ENCODE results near the gene TTC7B.
A peak's percentile ranks its signal among the peaks of the same experiment; 100 is the strongest.

The TTC7B gene

DNA sequence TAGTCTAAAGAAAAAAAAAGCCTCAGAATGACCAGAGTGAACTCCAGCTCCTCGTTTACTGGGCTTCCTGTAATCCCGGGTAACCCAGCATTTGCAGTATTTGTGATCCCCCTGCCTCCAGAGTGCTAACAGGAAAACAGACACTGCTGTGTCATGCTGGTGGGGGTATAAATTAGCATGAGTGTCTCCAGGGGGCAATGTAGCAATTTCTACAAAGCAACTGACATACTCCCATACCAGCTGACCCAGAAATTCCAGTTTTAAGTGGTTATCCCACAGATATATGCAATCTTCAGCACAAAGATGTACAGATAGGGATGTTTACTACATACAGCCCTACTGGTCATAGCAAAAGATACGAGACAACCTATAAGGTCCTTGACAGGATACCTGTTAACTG is 18.8 kb downstream of the TTC7B start:
- H3K79me1 ChIP-seq (ENCODE audit: low read length) = peaks cover 20% of the 10 kb centered on the region
- H2AFZ ChIP-seq (ENCODE audit: insufficient read depth, low read length, poor library complexity) = peak overlapping the region; percentile 48
- DNase-seq = peak; percentile 82 to 96
- peaks cover 25 to 30% of the 10 kb centered on the region in 2 experiments for H3K4me1 ChIP-seq (ENCODE audit: control insufficient read depth in 1 of 2, insufficient read depth in 2 of 2, low read length in 2 of 2)
- H2BK5ac ChIP-seq (ENCODE audit: low read depth, low read length, poor library complexity) = peak overlapping the region; percentile 75
- peaks cover 2% of the 10 kb centered on the region for H3K9me3 ChIP-seq (ENCODE audit: insufficient read depth, low read depth, low read length)
- H2AK5ac ChIP-seq (ENCODE audit: low read length) = no peak overlapping the region
- peaks cover 0 to 2% of the 10 kb centered on the region in 2 experiments for H3K36me3 ChIP-seq (ENCODE audit: control insufficient read depth in 1 of 2, insufficient read depth in 2 of 2, low read length in 2 of 2)
- H2BK12ac ChIP-seq (ENCODE audit: low read length) = no peak overlapping the region
- peak overlapping the region; percentile 27 for H4K8ac ChIP-seq (ENCODE audit: low read depth, low read length)
- no peak overlapping the region for H3K9ac ChIP-seq (ENCODE audit: low read length)
- peak overlapping the region; percentile 3 for H3K4me2 ChIP-seq (ENCODE audit: low read length)
- H3K27me3 ChIP-seq (ENCODE audit: insufficient read depth, low read length) = no peaks in the 10 kb centered on the region
- no CpG with 5 or more reads among the region's 3 CpGs for WGBS (ENCODE audit: extremely low coverage, insufficient coverage, insufficient read length)
- H4K12ac ChIP-seq (ENCODE audit: low read depth, low read length) = no peak overlapping the region
- peak overlapping the region; percentile 76 for H3K27ac ChIP-seq (ENCODE audit: low read depth, low read length)
- no peak overlapping the region for H3K4me3 ChIP-seq (ENCODE audit: low read depth, low read length)
- H3K79me2 ChIP-seq (ENCODE audit: control insufficient read depth, insufficient read depth, low read length, poor library complexity) = peaks cover 8% of the 10 kb centered on the region
- H4K91ac ChIP-seq (ENCODE audit: low read depth, low read length) = peak overlapping the region; percentile 85
- H3K4ac ChIP-seq (ENCODE audit: low read depth, low read length) = peak overlapping the region; percentile 31
- no peak overlapping the region for H3K23ac ChIP-seq (ENCODE audit: low read length)
- no peak overlapping the region for H3K14ac ChIP-seq (ENCODE audit: low read length)
- H2BK120ac ChIP-seq (ENCODE audit: insufficient read depth, low read length, poor library complexity) = peak overlapping the region; percentile 42
- H3K18ac ChIP-seq (ENCODE audit: low read length) = peak overlapping the region; percentile 37

DNA sequence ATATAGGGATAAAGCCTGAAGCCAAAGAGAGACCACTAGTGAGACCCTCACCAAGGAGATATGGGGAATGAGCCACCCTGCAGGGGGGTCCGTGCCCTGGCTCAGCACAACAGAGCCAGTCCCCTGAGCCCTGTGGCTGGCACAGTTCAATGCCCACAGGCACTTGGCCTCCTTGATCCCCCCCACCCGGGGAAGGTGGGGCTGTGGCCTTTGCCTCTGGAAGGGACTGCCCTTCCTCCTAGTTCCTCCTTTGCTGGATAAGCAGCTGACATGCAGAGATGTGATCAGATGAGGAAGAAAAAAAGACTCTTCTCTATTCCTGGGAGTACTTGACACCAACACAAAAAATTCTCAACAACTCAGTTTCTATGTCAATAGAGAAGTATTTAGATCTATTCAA is 19.9 kb downstream of the TTC7B start:
- Histone ChIP-seq H2BK120ac (ENCODE audit: insufficient read depth, low read length, poor library complexity) (peak overlapping the region; percentile 86), H3K27ac (ENCODE audit: low read depth, low read length) (peak overlapping the region; percentile 76), H2BK12ac (ENCODE audit: low read length) (peak overlapping the region; percentile 30), H3K4me3 (ENCODE audit: low read depth, low read length) (no peak overlapping the region), H3K18ac (ENCODE audit: low read length) (peak overlapping the region; percentile 49), H3K36me3 (ENCODE audit: control insufficient read depth in 1 of 2, insufficient read depth in 2 of 2, low read length in 2 of 2) (peaks cover 3 to 4% of the 10 kb centered on the region in 2 experiments), H3K27me3 (ENCODE audit: insufficient read depth, low read length) (no peaks in the 10 kb centered on the region), H3K9me3 (ENCODE audit: insufficient read depth, low read depth, low read length) (no peaks in the 10 kb centered on the region), H3K23ac (ENCODE audit: low read length) (no peak overlapping the region), H2BK5ac (ENCODE audit: low read depth, low read length, poor library complexity) (peak overlapping the region; percentile 63), H2AK5ac (ENCODE audit: low read length) (peak overlapping the region; percentile 17), H3K4me2 (ENCODE audit: low read length) (no peak overlapping the region), H3K79me2 (ENCODE audit: control insufficient read depth, insufficient read depth, low read length, poor library complexity) (peaks cover 10% of the 10 kb centered on the region), H3K79me1 (ENCODE audit: low read length) (peaks cover 18% of the 10 kb centered on the region), H3K14ac (ENCODE audit: low read length) (peak overlapping the region; percentile 76), H3K4ac (ENCODE audit: low read depth, low read length) (peak overlapping the region; percentile 73), H4K12ac (ENCODE audit: low read depth, low read length) (no peak overlapping the region), H4K8ac (ENCODE audit: low read depth, low read length) (peak overlapping the region; percentile 84), H4K91ac (ENCODE audit: low read depth, low read length) (peak overlapping the region; percentile 69), H3K9ac (ENCODE audit: low read length) (no peak overlapping the region), H3K4me1 (ENCODE audit: control insufficient read depth in 1 of 2, insufficient read depth in 2 of 2, low read length in 2 of 2) (peaks cover 22 to 27% of the 10 kb centered on the region in 2 experiments), H2AFZ (ENCODE audit: insufficient read depth, low read length, poor library complexity) (peak overlapping the region; percentile 17)
- DNase-seq = no peak
- no CpG with 5 or more reads among the region's 2 CpGs for WGBS (ENCODE audit: extremely low coverage, insufficient coverage, insufficient read length)

DNA sequence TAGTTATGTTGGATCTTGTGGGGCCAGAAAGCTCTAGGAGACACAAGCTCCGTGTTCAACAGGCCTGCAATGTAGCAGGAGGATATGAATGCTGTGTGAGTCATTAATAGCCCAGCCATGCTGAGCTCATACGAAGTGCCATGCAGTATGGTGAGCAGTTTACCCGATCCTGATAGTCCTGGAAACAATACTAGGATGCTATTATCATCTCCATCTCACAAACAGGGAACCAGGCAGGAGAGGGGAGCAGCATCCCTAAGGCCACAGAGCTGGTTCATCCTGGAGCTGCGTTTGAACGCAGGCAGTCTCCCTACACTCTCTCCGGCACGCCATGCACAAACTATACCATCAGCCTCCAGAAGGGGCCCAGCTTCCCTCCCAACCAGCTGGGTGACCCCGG is 20.5 kb downstream of the TTC7B start:
- Histone ChIP-seq H3K4me3 (ENCODE audit: low read depth, low read length) (no peak overlapping the region), H2BK120ac (ENCODE audit: insufficient read depth, low read length, poor library complexity) (no peak overlapping the region), H4K12ac (ENCODE audit: low read depth, low read length) (no peak overlapping the region), H3K27ac (ENCODE audit: low read depth, low read length) (peak overlapping the region; percentile 43), H4K8ac (ENCODE audit: low read depth, low read length) (peak overlapping the region; percentile 84), H3K14ac (ENCODE audit: low read length) (peak overlapping the region; percentile 76), H3K4me1 (ENCODE audit: control insufficient read depth in 1 of 2, insufficient read depth in 2 of 2, low read length in 2 of 2) (peaks cover 22 to 27% of the 10 kb centered on the region in 2 experiments), H3K23ac (ENCODE audit: low read length) (no peak overlapping the region), H2AK5ac (ENCODE audit: low read length) (peak overlapping the region; percentile 17), H3K27me3 (ENCODE audit: insufficient read depth, low read length) (no peaks in the 10 kb centered on the region), H3K79me2 (ENCODE audit: control insufficient read depth, insufficient read depth, low read length, poor library complexity) (peaks cover 10% of the 10 kb centered on the region), H3K9me3 (ENCODE audit: insufficient read depth, low read depth, low read length) (no peaks in the 10 kb centered on the region), H2BK12ac (ENCODE audit: low read length) (peak overlapping the region; percentile 30), H3K4ac (ENCODE audit: low read depth, low read length) (peak overlapping the region; percentile 13), H3K4me2 (ENCODE audit: low read length) (no peak overlapping the region), H2BK5ac (ENCODE audit: low read depth, low read length, poor library complexity) (no peak overlapping the region), H3K9ac (ENCODE audit: low read length) (no peak overlapping the region), H3K79me1 (ENCODE audit: low read length) (peaks cover 16% of the 10 kb centered on the region), H4K91ac (ENCODE audit: low read depth, low read length) (peak overlapping the region; percentile 69), H2AFZ (ENCODE audit: insufficient read depth, low read length, poor library complexity) (no peak overlapping the region), H3K36me3 (ENCODE audit: control insufficient read depth in 1 of 2, insufficient read depth in 2 of 2, low read length in 2 of 2) (peaks cover 3 to 4% of the 10 kb centered on the region in 2 experiments), H3K18ac (ENCODE audit: low read length) (no peak overlapping the region)
- DNase-seq = peak in 1 of 2 donors; percentile 63
- WGBS (ENCODE audit: extremely low coverage, insufficient coverage, insufficient read length) = no CpG with 5 or more reads among the region's 8 CpGs

DNA sequence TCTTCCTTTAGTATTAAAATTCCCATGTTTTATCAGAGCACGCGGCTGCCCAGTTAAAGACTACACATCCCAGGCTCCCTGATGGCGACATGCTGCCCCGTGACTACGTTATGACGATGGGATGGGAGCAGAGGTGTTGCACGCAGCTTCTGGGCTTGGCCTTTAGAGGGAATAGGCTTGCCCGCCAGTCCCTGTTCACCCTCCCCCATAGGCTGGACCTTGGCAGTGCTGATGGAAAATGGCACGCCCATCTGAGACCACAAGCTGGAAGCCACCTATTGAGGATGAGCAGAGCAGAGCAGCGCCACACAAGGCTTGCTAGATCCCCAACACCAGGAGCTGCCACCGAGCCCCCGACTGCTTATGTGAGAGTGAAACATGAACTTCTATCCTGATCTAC is 24.7 kb downstream of the TTC7B start:
- H3K36me3 ChIP-seq (ENCODE audit: control insufficient read depth in 1 of 2, insufficient read depth in 2 of 2, low read length in 2 of 2) = peaks cover 2 to 3% of the 10 kb centered on the region in 2 experiments
- no CpG with 5 or more reads among the region's 12 CpGs for WGBS (ENCODE audit: extremely low coverage, insufficient coverage, insufficient read length)
- H3K4me2 ChIP-seq (ENCODE audit: low read length) = no peak overlapping the region

More for the DNA sequence above, 24.7 kb downstream of the TTC7B start:
- H3K4ac ChIP-seq (ENCODE audit: low read depth, low read length) = peak overlapping the region; percentile 3
- H3K79me1 ChIP-seq (ENCODE audit: low read length) = peaks cover 9% of the 10 kb centered on the region
- no peak overlapping the region for H2BK120ac ChIP-seq (ENCODE audit: insufficient read depth, low read length, poor library complexity)
- DNase-seq = no peak
- H3K27me3 ChIP-seq (ENCODE audit: insufficient read depth, low read length) = no peaks in the 10 kb centered on the region
- no peak overlapping the region for H3K4me3 ChIP-seq (ENCODE audit: low read depth, low read length)
- no peak overlapping the region for H4K91ac ChIP-seq (ENCODE audit: low read depth, low read length)
- no peak overlapping the region for H4K8ac ChIP-seq (ENCODE audit: low read depth, low read length)
- no peak overlapping the region for H2AK5ac ChIP-seq (ENCODE audit: low read length)
- H3K23ac ChIP-seq (ENCODE audit: low read length) = no peak overlapping the region
- peaks cover 10 to 12% of the 10 kb centered on the region in 2 experiments for H3K4me1 ChIP-seq (ENCODE audit: control insufficient read depth in 1 of 2, insufficient read depth in 2 of 2, low read length in 2 of 2)
- no peak overlapping the region for H3K14ac ChIP-seq (ENCODE audit: low read length)
- H2BK5ac ChIP-seq (ENCODE audit: low read depth, low read length, poor library complexity) = no peak overlapping the region
- no peak overlapping the region for H3K9ac ChIP-seq (ENCODE audit: low read length)
- H4K12ac ChIP-seq (ENCODE audit: low read depth, low read length) = no peak overlapping the region
- no peak overlapping the region for H2BK12ac ChIP-seq (ENCODE audit: low read length)
- no peaks in the 10 kb centered on the region for H3K9me3 ChIP-seq (ENCODE audit: insufficient read depth, low read depth, low read length)
- peak overlapping the region; percentile 1 for H3K18ac ChIP-seq (ENCODE audit: low read length)
- H2AFZ ChIP-seq (ENCODE audit: insufficient read depth, low read length, poor library complexity) = no peak overlapping the region
- no peak overlapping the region for H3K27ac ChIP-seq (ENCODE audit: low read depth, low read length)
- peaks cover 10% of the 10 kb centered on the region for H3K79me2 ChIP-seq (ENCODE audit: control insufficient read depth, insufficient read depth, low read length, poor library complexity)

Data from trophoblast cell (in vitro differentiated cells and primary cell).